Measurements from ENCODE around the gene FER1L5. TPM values are rescaled to one million over a fixed set of nuclear protein-coding genes. Genes with fewer than 3 reads are reported as not detected.
"Not testable (repeated sequence)": the region's sequence is repeated elsewhere in the genome, so short reads cannot be mapped to it uniquely, and the experiment has no call there.

The FER1L5 gene
- total RNA-seq, 2 experiments from 2014 or later = not detected

DNA sequence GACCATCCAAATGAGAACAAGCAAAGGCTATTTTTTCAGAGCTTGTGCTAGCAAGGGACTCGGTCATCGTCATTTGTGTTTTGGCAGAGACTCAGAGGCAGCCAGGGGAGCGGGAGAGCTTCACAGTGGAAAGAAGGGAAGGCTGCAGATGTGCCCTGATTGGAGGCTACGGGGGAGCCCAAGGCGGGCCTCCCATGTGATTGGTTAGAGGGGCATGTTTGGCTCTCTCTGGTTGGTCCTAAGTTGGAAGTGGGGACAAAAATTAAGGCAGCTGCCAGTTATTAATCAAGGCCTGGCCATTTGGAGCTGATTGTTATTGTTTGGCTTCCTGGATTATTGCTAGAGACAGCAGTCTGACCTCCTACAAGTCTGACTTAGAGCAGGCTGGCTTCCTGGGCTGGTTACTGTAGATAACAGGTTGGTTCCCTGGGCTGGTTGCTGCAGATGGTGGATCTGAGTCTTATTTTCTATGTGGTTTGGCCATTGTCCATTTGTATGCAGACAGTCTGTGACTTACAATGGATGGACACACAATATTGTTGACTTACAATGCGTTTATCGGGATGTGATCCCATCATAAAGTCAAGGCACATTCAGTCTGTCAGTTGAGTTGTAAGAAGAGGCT lies 5.9 kb downstream of the FER1L5 start:
- CTCF ChIA-PET = no interaction called here

DNA sequence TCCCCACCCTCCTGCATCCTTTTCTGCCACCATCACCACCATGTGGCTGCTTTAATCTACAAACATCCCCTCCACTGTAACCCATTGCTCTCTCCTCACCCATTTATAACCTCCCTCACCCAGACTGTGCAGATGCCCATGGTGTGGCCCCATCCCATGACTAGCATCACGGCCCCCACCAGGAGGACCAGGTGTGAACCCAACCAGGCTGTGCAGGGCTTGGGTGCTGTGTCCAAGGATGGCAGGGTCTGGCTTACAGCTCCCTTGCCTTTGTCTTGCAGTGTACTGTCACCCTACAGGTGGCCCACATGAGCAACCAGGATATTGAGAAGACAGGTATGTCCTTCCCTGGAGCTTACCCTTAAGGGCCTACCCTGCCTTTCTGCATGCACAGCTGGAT lies 6.8 kb downstream of the FER1L5 start:
- H3K4me3 Mint-ChIP-seq = no peak overlapping the region
- peaks cover 6% of the 10 kb centered on the region for H3K27me3 Mint-ChIP-seq
- H3K9me3 Mint-ChIP-seq (ENCODE audit: low read depth) = no peaks in the 10 kb centered on the region
- no peaks in the 10 kb centered on the region for H3K4me1 Mint-ChIP-seq
- H3K27ac Mint-ChIP-seq = no peak overlapping the region
- DNase-seq = no peak
- no peaks in the 10 kb centered on the region for H3K36me3 Mint-ChIP-seq
- CTCF ChIA-PET = no interaction called here
- no peak for ATAC-seq

More for the DNA sequence above, 5.9 kb downstream of the FER1L5 start:
- no peak overlapping the region for H3K27ac Mint-ChIP-seq
- no peak for DNase-seq
- H3K36me3 Mint-ChIP-seq = no peaks in the 10 kb centered on the region
- no peak for ATAC-seq
- no peaks in the 10 kb centered on the region for H3K9me3 Mint-ChIP-seq (ENCODE audit: low read depth)
- peaks cover 6% of the 10 kb centered on the region for H3K27me3 Mint-ChIP-seq
- H3K4me1 Mint-ChIP-seq = no peaks in the 10 kb centered on the region
- no peak overlapping the region for H3K4me3 Mint-ChIP-seq

DNA sequence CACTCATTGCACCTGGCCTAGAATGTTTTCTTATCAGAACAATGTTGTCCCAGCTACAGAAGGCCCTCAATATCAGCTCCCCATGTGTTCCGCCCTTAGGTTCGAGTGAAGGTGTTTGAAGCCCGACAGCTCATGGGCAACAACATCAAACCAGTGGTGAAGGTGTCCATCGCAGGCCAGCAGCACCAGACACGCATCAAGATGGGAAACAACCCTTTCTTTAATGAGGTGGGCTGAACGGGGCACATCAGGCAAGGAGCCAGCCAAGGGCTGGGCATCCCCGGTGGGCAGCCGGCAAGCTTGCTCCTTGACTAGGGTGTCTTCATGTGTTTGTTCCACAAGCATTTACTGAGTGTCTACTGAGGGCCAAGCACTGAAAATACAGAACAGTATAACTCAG lies 9.2 kb downstream of the FER1L5 start:
- no peaks in the 10 kb centered on the region for H3K4me1 Mint-ChIP-seq
- CTCF ChIA-PET = no interaction called here
- no peaks in the 10 kb centered on the region for H3K9me3 Mint-ChIP-seq (ENCODE audit: low read depth)
- ATAC-seq = no peak
- no peak overlapping the region for H3K27ac Mint-ChIP-seq
- H3K27me3 Mint-ChIP-seq = peaks cover 11% of the 10 kb centered on the region
- no peak for DNase-seq
- H3K4me3 Mint-ChIP-seq = no peak overlapping the region
- no peaks in the 10 kb centered on the region for H3K36me3 Mint-ChIP-seq

DNA sequence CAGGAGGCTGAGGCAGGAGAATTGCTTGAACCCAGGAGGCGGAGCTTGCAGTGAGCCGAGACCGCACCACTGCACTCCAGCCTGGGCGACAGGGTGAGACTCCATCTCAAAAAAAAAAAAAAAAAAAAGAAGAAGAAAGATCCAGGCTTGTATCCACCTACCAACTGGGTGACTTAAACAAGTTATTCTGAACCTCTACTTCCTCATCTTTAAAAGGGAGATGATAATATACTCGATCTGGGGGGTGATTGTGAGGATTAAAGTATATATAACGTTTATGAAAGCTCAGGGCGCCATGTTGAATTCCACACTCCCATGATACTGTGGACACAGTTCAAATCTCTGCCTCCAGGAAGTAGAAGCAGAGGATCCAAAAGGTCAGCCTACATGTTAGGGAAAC lies 12.2 kb downstream of the FER1L5 start:
- H3K27me3 Mint-ChIP-seq = peaks cover 11% of the 10 kb centered on the region
- H3K36me3 Mint-ChIP-seq; DNase-seq; H3K27ac Mint-ChIP-seq; CTCF ChIA-PET; H3K4me1 Mint-ChIP-seq; ATAC-seq; H3K4me3 Mint-ChIP-seq; H3K9me3 Mint-ChIP-seq (ENCODE audit: low read depth): not testable (repeated sequence)

DNA sequence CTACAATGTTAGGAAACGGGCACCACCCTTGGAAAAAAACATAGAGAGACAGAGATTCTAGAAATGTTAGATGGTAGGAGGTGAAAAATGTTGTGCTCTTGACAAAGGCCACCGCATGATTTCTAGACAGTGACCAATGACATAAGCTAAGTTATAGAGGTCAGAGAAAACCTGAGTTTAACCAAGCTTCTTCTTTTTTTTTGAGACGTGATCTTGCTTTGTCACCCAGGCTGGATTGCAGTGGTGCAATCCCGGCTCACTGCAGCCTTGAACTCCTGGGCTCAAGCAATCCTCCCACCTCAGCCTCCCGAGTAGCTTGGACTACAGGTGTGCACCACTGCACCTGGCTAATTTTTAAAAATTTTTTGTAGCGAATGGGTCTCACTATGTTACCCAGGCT lies 13.0 kb downstream of the FER1L5 start:
- Mint-ChIP-seq H3K27ac (no peak overlapping the region), H3K4me3 (no peak overlapping the region), H3K36me3 (no peaks in the 10 kb centered on the region), H3K27me3 (peaks cover 11% of the 10 kb centered on the region), H3K9me3 (ENCODE audit: low read depth) (no peaks in the 10 kb centered on the region), H3K4me1 (no peaks in the 10 kb centered on the region)
- CTCF ChIA-PET = no interaction called here
- no peak for DNase-seq
- ATAC-seq = no peak

DNA sequence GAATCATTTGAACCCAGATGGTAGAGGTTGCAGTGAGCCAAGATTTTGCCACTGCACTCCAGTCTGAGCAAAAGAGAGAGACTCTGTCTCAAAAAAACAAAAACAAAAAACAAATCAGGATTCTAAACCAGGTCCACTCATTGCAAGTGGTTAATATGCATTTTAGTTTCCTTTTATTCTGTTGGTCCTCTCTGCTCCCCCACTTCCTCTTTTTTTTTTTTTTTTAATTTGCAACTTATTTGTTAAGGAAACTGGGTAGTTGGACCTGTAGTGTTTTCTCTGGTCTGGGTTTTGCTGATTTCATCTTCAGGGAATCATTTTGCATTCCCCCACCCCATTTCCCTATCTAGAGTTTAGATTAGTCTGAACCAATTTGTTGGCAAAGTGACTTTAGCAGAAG lies 14.0 kb downstream of the FER1L5 start:
- Mint-ChIP-seq H3K4me1 (no peaks in the 10 kb centered on the region), H3K9me3 (ENCODE audit: low read depth) (no peaks in the 10 kb centered on the region), H3K27me3 (peaks cover 11% of the 10 kb centered on the region), H3K4me3 (no peak overlapping the region), H3K36me3 (no peaks in the 10 kb centered on the region), H3K27ac (no peak overlapping the region)
- CTCF ChIA-PET = no interaction called here
- ATAC-seq (no peak), DNase-seq (no peak)

DNA sequence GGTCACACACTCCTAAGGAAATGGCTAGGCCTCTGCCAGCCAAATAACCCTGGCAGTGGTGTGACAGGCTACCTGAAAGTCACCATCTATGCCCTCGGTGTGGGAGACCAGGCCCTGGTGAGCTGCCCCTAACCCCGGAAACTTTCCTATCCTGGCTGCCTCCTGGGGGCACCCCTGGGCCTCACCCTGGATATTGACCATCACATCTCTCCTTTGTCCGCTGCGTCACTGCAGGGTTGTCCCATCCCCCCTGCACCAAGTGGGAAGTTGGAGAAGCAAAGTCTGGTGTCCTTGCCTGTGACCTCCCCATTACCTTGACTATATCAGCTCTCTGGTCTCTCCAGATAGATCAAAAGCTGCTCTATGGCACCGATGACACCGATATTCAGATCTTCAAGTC lies 18.8 kb downstream of the FER1L5 start:
- no peak overlapping the region for H3K27ac Mint-ChIP-seq
- DNase-seq = no peak
- no peak for ATAC-seq
- H3K9me3 Mint-ChIP-seq (ENCODE audit: low read depth) = no peaks in the 10 kb centered on the region
- no peak overlapping the region for H3K4me3 Mint-ChIP-seq
- peaks cover 4% of the 10 kb centered on the region for H3K27me3 Mint-ChIP-seq
- CTCF ChIA-PET = no interaction called here
- H3K36me3 Mint-ChIP-seq = no peaks in the 10 kb centered on the region
- no peaks in the 10 kb centered on the region for H3K4me1 Mint-ChIP-seq

DNA sequence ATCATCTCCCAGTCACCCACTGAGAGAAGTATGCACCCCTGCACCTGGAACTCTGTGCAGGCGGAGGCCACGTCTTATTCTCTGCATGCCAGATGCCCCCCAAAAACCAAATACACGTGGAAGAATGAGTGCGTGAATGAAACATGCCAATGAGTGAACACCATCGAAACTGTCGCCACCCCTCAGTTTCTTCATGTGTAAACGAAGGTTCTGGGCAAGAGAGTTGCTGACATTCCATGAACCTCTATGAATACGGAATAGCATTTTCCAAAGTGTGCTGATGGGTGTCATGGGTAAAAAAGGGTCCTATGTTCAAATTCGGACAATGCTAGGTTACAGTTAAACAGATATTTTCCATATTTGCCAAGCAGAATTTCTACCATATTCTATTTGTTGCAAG lies 19.8 kb downstream of the FER1L5 start:
- no peaks in the 10 kb centered on the region for H3K4me1 Mint-ChIP-seq
- ATAC-seq = no peak
- H3K9me3 Mint-ChIP-seq (ENCODE audit: low read depth) = no peaks in the 10 kb centered on the region
- CTCF ChIA-PET = no interaction called here
- no peak overlapping the region for H3K27ac Mint-ChIP-seq
- DNase-seq = no peak
- H3K27me3 Mint-ChIP-seq = peaks cover 4% of the 10 kb centered on the region
- H3K4me3 Mint-ChIP-seq = no peak overlapping the region
- no peaks in the 10 kb centered on the region for H3K36me3 Mint-ChIP-seq

DNA sequence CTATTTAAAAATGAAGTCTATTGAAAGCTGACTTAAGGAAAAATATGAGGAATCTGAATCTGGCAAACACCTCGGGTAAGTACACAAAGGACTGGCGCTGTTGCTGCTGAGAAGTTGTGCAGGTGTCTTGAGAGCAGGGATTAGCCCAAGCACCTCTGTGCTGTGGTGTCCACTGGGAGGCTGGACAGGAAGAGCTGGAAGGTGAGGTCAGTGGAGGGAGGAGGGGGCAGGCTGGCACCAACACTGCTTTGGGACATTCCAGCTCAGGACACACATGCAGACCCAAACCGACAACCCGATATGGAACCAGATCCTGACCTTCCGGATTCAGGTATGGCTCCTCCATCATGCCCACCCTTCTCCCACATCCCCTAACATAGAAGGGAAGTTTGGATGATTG lies 20.6 kb downstream of the FER1L5 start:
- DNase-seq (no peak), ATAC-seq (no peak)
- Mint-ChIP-seq H3K4me1 (no peaks in the 10 kb centered on the region), H3K27ac (no peak overlapping the region), H3K27me3 (peaks cover 4% of the 10 kb centered on the region), H3K4me3 (no peak overlapping the region), H3K36me3 (no peaks in the 10 kb centered on the region), H3K9me3 (ENCODE audit: low read depth) (no peaks in the 10 kb centered on the region)
- CTCF ChIA-PET = interaction anchor here (0.5 kb wide), 1 partner anchor 213 kb away, joined by 3 read pairs; no protein-coding TSS in a partner anchor

DNA sequence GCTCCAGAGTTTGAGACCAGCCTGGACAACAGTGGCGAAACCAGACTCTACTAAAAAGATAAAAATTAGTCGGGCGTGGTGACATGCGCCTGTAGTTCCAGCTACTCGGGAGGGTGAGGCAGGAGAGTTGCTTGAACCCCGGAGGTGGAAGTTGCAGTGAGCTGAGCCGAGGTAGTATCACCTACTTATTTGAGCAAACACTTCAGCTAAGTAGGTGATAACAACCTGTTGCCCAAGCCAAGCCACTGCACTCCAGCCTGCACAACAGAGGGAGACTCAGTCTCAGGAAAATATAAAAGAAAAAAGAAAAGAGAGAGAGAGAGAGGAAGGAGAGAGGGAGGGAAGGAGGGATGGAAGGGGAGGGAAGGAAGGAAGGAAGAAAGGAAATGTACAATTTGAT lies 21.3 kb downstream of the FER1L5 start:
- no peak overlapping the region for H3K4me3 Mint-ChIP-seq
- H3K27me3 Mint-ChIP-seq = peaks cover 4% of the 10 kb centered on the region
- no peaks in the 10 kb centered on the region for H3K36me3 Mint-ChIP-seq
- DNase-seq (no peak), ATAC-seq (no peak)
- CTCF ChIA-PET = no interaction called here
- H3K9me3 Mint-ChIP-seq (ENCODE audit: low read depth) = no peaks in the 10 kb centered on the region
- no peak overlapping the region for H3K27ac Mint-ChIP-seq
- H3K4me1 Mint-ChIP-seq = no peaks in the 10 kb centered on the region

DNA sequence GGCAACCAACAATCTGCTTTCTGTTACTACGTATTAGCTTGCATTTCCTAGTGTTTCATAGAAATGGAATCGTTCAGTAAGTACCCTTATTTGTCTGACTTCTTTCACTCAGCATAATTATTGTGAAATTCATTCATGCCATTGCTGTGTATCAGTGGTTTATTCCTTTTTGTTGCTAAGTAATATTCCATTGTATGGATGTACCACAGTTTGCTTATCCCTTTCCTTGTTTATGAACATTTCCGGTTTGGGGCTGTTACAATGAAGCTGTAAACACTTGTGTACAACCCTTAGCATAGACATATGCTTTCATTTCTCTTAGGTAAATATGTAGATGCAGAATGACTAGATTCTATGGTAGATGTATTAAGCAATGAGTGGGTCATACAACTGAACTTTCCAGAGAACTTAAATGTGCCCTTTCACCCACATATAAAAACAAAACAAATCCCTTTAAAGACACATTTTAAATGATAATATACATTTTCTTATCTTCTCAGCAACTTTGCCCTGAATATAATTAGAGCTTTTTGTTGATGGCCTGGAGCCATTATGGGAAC lies 21.9 kb downstream of the FER1L5 start:
- Mint-ChIP-seq H3K4me3 (no peak overlapping the region), H3K27ac (no peak overlapping the region), H3K4me1 (no peaks in the 10 kb centered on the region), H3K36me3 (no peaks in the 10 kb centered on the region), H3K27me3 (peaks cover 4% of the 10 kb centered on the region), H3K9me3 (ENCODE audit: low read depth) (no peaks in the 10 kb centered on the region)
- DNase-seq (no peak), ATAC-seq (no peak)
- CTCF ChIA-PET = no interaction called here

DNA sequence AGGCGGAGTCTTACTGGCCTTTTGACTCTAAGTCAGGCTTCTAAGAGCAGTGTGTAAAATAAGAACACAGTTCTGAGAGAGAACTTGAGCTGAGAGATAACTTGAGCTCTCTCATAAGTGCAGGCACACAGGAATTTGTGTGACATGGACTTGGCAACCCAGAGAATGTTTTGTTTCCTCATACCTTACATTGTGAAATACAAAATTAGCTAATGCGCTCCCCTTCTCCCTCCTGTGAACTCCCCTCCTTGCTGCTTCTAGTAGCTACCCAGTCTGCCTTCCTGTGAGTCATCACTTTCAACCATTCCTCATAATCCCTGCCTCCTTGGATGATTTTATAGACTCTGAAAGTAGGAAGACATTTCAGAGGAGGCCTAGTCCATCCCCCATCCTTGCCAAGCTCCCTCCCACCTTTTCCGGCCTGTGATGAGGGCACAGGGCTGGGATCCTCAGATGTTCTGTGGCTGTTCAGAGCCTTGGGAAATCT lies 22.6 kb downstream of the FER1L5 start:
- H3K9me3 Mint-ChIP-seq (ENCODE audit: low read depth) = no peaks in the 10 kb centered on the region
- no peak overlapping the region for H3K27ac Mint-ChIP-seq
- ATAC-seq (no peak), DNase-seq (no peak)
- H3K27me3 Mint-ChIP-seq = peaks cover 4% of the 10 kb centered on the region
- CTCF ChIA-PET = no interaction called here
- no peaks in the 10 kb centered on the region for H3K4me1 Mint-ChIP-seq
- H3K36me3 Mint-ChIP-seq = no peaks in the 10 kb centered on the region
- no peak overlapping the region for H3K4me3 Mint-ChIP-seq

DNA sequence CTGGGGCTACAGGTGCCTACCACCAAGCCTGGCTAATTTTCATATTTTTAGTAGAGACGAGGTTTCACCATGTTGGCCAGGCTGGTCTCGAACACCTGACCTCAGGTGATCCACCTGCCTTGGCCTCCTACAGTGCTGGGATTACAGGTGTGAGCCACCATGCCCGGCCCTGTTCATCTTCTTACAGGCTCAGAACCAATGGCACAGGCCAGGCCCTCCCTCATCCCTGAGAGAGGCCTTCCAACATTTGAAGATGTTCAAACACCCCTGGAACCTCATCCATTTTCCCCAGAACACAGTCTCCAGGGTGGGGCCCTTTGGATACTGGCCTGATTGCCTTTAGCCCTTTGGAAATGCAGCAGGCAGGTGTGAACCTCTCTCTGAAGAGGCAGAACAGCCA lies 23.2 kb downstream of the FER1L5 start:
- H3K4me1 Mint-ChIP-seq; H3K27ac Mint-ChIP-seq; H3K36me3 Mint-ChIP-seq; H3K4me3 Mint-ChIP-seq; ATAC-seq; DNase-seq; CTCF ChIA-PET; H3K27me3 Mint-ChIP-seq; H3K9me3 Mint-ChIP-seq (ENCODE audit: low read depth): not testable (repeated sequence)

DNA sequence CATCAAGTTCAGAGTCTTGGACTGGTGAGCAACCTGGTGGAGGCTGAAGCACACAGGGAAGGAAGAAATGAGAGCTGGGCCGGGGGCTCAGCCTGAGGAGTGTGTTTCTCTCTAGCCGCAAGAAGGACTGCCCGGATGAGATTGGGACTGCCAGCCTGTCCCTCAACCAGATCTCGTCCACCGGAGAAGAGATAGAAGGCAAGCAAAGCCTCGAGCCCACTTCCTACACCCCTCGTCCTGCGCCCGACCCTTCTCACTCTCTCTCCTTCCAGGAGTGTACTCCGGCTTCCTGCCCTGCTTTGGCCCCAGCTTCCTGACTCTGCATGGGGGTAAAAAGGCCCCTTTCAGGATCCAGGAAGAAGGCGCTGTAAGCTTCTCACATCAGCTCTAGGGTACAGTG lies 26.2 kb downstream of the FER1L5 start:
- no peak overlapping the region for H3K27ac Mint-ChIP-seq
- H3K36me3 Mint-ChIP-seq = no peaks in the 10 kb centered on the region
- H3K4me3 Mint-ChIP-seq = no peak overlapping the region
- peaks cover 3% of the 10 kb centered on the region for H3K4me1 Mint-ChIP-seq
- H3K9me3 Mint-ChIP-seq (ENCODE audit: low read depth) = no peaks in the 10 kb centered on the region
- no peak for DNase-seq
- ATAC-seq = no peak
- H3K27me3 Mint-ChIP-seq = peaks cover 2% of the 10 kb centered on the region
- CTCF ChIA-PET = no interaction called here

Measured in activated CD8-positive, alpha-beta memory T cell treated with anti-CD3 and anti-CD28 coated beads, Interleukin-2, amount 10 ng/mL, durations not matched to agents 7 days and 5 days (primary cell).